Transverse colon (tissue), 4 donors: ENCODE data around the gene EIF5AL1. TPM values are rescaled to one million over a fixed set of nuclear protein-coding genes. Genes with fewer than 3 reads are reported as not detected.
A peak's percentile ranks its signal among the peaks of the same experiment; 100 is the strongest.

Experiments
- DNase-seq: peaks from one replicate; pipeline ENCODE4 v3.0.0-alpha.2; 2019
- H3K27ac ChIP-seq, 4 donors: fragments of 200-600 bp; sonication (generic); 2 replicates each; pipeline ENCODE4 v1.5.1; 2016 to 2018; ENCODE audit warnings: inconsistent platforms in 4 of 4
- H3K27me3 ChIP-seq: fragments of 200-600 bp; sonication (generic); 2 replicates; pipeline ENCODE4 v1.5.1; 2017; ENCODE audit warnings: inconsistent platforms
- H3K36me3 ChIP-seq, 4 donors: fragments of 200-600 bp; sonication (generic); 2 replicates each; pipeline ENCODE4 v1.5.1; 2017 to 2019; ENCODE audit warnings: inconsistent platforms in 4 of 4
- H3K4me1 ChIP-seq, 4 donors: fragments of 200-600 bp; sonication (generic); 2 replicates each; pipeline ENCODE4 v1.5.1; 2017 to 2020; ENCODE audit warnings: inconsistent platforms in 4 of 4
- H3K4me3 ChIP-seq, 4 donors: fragments of 200-600 bp; sonication (generic); 1 replicate in 1 of 4; 2 replicates in 3 of 4; pipeline versions ENCODE4 v1.5.1 to v1.6.1; 2017 to 2019; ENCODE audit warnings: inconsistent platforms in 4 of 4
- H3K9me3 ChIP-seq, 2 donors: fragments of 200-600 bp; sonication (generic); 2 replicates each; pipeline ENCODE4 v1.5.1; 2017 to 2019; ENCODE audit warnings: inconsistent platforms in 2 of 2
- EP300 ChIP-seq: sonication (generic); formaldehyde crosslinking; IDR thresholded peaks from one replicate; pipeline ENCODE4 v1.6.1; 2017; ENCODE audit warnings: antibody characterized with exemption, low read depth
- POLR2A ChIP-seq: fragments of 450-650 bp; IDR thresholded peaks from one replicate; pipeline ENCODE4 v1.6.1; 2016; ENCODE audit warnings: antibody characterized with exemption, mild to moderate bottlenecking, moderate library complexity
- POLR2AphosphoS5 ChIP-seq, 3 donors: sonication (generic); formaldehyde crosslinking; IDR thresholded peaks; one replicate each; pipeline ENCODE4 v1.6.1; 2016; ENCODE audit warnings: antibody characterized with exemption in 3 of 3
- WGBS, 2 donors: methylation state at CpG; one replicate each; pipeline ENCODE4 v1.1.5; 2018; ENCODE audit warnings: low coverage in 1 of 2; 5-methylcytosine and 5-hydroxymethylcytosine counted together
- in situ Hi-C, 4 donors: fragments of 200-750 bp; cut with MboI; loops; one replicate each; pipeline versions ENCODE4 v1.15.0 to v1.15.1; 2017; ENCODE audit warnings: low sequenced_read_pairs in 3 of 4, low pct_ligation_motif_present in 1 of 4, low pct_unique_long_range_greater_than_20kb in 1 of 4
- intact Hi-C: fragments of 100-400 bp; cut with DNase I; formaldehyde crosslinking; loops from one replicate; pipeline ENCODE4 v1.15.1; 2023; ENCODE audit warnings: low total_unique reads
- total RNA-seq, 4 donors: library from RNA; depleted of rRNA; stranded (reverse); fragments of >200 nt; gene quantifications; one replicate each; pipeline ENCODE4 v1.1.0, GENCODE V29; 2016
- TF ChIP-seq, protein P1 (sequence below), 5 experiments: fragments of 200-600 bp in 3 of 5; fragments of 450-650 bp in 2 of 5; sonication (generic) in 3 of 5; IDR thresholded peaks; 1 replicate in 2 of 5; 2 replicates in 3 of 5; pipeline ENCODE4 v1.5.1; 2016 to 2017; ENCODE audit warnings: antibody characterized with exemption in 5 of 5, inconsistent platforms in 3 of 5, mild to moderate bottlenecking in 2 of 5, moderate library complexity in 1 of 5

EIF5AL1 gene
- total RNA-seq, 4 donors from 2014 or later: 0.16 to 0.27 TPM; not detected in 2

DNA sequence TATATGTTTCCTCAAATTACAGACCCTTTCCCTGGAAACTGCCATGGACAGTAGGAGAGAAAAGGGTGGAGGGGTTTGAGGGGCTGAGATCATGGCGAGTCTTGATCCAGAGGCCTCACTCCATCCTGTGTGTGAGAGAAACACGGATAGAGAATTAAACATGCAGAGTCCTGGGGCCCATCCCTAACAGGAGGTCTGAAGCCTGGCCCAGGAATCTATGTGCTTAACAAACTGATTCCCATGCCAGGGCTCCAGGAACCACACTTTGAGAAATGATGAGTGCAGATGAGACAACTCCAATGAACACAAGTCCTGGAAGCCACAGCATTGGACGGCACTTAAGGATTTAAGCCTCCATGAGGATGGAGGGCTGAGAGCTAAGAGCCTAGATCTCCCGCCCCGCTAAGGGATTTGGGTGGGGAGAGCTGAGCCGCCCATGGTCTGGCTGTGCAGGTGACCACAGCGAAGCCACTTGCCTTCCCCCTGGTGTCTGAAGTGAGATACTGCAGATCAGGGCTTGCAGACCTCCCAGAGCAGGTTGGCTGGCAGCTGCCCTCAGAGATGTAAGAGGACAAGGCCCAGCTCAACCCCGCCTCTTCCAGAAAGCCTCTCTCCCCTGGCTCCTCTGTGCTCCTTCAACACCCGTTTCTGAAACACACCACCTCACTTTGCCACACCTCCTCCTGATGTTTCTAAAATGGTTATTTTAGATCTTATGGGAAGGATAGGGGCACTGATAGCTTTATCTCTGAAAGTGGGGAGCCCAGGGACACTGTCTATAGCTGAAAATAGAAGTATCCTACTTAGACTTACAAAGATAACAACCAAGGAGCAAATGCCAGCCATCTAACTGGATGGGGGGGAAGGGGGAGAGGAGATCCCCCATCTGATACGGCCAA lies 24.8 kb upstream of the EIF5AL1 start:
- intact Hi-C loops (loop anchor here (5.0 kb wide), 1 partner anchor 115 kb away; no protein-coding TSS in a partner anchor), in situ Hi-C loops (no loop called here)
- no peaks in the 10 kb centered on the region for H3K36me3 ChIP-seq
- DNase-seq: peak; percentile 54
- no peak overlapping the region for H3K4me3 ChIP-seq
- TF ChIP-seq, protein P1, sequence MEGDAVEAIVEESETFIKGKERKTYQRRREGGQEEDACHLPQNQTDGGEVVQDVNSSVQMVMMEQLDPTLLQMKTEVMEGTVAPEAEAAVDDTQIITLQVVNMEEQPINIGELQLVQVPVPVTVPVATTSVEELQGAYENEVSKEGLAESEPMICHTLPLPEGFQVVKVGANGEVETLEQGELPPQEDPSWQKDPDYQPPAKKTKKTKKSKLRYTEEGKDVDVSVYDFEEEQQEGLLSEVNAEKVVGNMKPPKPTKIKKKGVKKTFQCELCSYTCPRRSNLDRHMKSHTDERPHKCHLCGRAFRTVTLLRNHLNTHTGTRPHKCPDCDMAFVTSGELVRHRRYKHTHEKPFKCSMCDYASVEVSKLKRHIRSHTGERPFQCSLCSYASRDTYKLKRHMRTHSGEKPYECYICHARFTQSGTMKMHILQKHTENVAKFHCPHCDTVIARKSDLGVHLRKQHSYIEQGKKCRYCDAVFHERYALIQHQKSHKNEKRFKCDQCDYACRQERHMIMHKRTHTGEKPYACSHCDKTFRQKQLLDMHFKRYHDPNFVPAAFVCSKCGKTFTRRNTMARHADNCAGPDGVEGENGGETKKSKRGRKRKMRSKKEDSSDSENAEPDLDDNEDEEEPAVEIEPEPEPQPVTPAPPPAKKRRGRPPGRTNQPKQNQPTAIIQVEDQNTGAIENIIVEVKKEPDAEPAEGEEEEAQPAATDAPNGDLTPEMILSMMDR (IDR thresholded peaks at IDR 0.05): peak; percentile 59 to 73 (median 66)
- TF ChIP-seq POLR2AphosphoS5 (IDR thresholded peaks at IDR 0.05): no peak
- peak overlapping the region; percentile 58 to 65 (median 62) for H3K27ac ChIP-seq
- no peaks in the 10 kb centered on the region for H3K9me3 ChIP-seq
- H3K4me1 ChIP-seq: peaks cover 0 to 10% (median 3%) of the 10 kb centered on the region in 4 donors
- no peaks in the 10 kb centered on the region for H3K27me3 ChIP-seq
- 50% methylated on average over 10 of the region's 10 CpGs; no CpG with 5 or more reads in 1 of the 2 donors for WGBS, 2 donors

DNA sequence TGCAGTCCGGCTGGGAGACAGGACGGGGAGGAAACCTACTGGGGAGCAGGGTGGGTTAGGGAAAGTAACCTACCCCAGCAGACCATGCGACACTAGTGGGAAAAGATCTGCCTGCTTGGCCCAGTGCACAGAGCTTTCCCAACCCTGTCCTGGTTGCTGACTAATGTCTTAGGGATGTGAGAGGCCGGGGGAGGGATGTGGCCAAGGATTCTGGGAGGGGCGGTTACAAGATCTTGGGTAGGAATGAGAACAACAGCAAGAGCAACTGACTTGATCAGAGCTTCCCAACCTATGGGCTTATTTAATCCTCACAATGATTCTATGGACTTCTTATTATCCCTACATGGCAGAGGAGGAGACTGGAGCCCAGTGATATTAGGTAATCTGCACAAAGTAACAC lies 24.0 kb upstream of the EIF5AL1 start:
- peak overlapping the region; percentile 58 to 65 (median 62) for H3K27ac ChIP-seq
- DNase-seq: peak; percentile 53
- H3K36me3 ChIP-seq: no peaks in the 10 kb centered on the region
- intact Hi-C loops (loop anchor here (5.0 kb wide), 1 partner anchor 116 kb away; no protein-coding TSS in a partner anchor), in situ Hi-C loops (no loop called here)
- peaks cover 0 to 10% (median 3%) of the 10 kb centered on the region in 4 donors for H3K4me1 ChIP-seq
- H3K9me3 ChIP-seq: no peaks in the 10 kb centered on the region
- no peak overlapping the region for H3K4me3 ChIP-seq
- 59 to 77% methylated on average over 5 of the region's 5 CpGs for WGBS, 2 donors
- TF ChIP-seq, protein P1 (IDR thresholded peaks at IDR 0.05): no peak
- TF ChIP-seq POLR2A (no peak), POLR2AphosphoS5 (IDR thresholded peaks at IDR 0.05) (peak in 2 of 3 donors; percentile 24 to 41)
- H3K27me3 ChIP-seq: no peaks in the 10 kb centered on the region

DNA sequence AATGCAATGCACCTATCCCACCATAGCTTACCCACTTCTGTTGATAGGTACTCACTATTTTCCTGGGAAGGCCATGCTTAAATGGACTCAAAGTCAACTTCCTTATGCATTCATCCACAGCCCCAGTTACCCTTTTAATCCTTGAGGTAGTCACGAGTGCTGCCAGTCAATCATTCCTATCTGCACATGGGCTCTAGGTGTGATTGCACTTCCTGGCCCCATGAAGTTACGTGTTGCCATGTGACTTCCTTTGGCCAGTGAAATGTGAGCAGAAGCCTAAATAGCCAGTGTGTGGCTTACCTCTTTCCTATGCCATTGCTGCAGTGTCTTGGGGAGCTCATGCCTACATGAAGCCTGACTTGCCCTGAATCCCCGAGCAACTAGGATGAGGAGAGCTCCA lies 23.5 kb upstream of the EIF5AL1 start:
- 74% methylated on average over 3 of the region's 3 CpGs; no CpG with 5 or more reads in 1 of the 2 donors for WGBS, 2 donors
- H3K27me3 ChIP-seq: no peaks in the 10 kb centered on the region
- in situ Hi-C loops (no loop called here), intact Hi-C loops (loop anchor here (5.0 kb wide), 1 partner anchor 117 kb away; no protein-coding TSS in a partner anchor)
- H3K4me1 ChIP-seq: peaks cover 0 to 10% (median 3%) of the 10 kb centered on the region in 4 donors
- TF ChIP-seq POLR2A (no peak), POLR2AphosphoS5 (IDR thresholded peaks at IDR 0.05) (no peak), EP300 (no peak)
- TF ChIP-seq, protein P1 (IDR thresholded peaks at IDR 0.05): no peak
- no peaks in the 10 kb centered on the region for H3K9me3 ChIP-seq
- H3K4me3 ChIP-seq: no peak overlapping the region
- H3K27ac ChIP-seq: peak overlapping the region in 3 of 4 donors; percentile 56 to 64 (median 58)
- no peak for DNase-seq
- no peaks in the 10 kb centered on the region for H3K36me3 ChIP-seq

DNA sequence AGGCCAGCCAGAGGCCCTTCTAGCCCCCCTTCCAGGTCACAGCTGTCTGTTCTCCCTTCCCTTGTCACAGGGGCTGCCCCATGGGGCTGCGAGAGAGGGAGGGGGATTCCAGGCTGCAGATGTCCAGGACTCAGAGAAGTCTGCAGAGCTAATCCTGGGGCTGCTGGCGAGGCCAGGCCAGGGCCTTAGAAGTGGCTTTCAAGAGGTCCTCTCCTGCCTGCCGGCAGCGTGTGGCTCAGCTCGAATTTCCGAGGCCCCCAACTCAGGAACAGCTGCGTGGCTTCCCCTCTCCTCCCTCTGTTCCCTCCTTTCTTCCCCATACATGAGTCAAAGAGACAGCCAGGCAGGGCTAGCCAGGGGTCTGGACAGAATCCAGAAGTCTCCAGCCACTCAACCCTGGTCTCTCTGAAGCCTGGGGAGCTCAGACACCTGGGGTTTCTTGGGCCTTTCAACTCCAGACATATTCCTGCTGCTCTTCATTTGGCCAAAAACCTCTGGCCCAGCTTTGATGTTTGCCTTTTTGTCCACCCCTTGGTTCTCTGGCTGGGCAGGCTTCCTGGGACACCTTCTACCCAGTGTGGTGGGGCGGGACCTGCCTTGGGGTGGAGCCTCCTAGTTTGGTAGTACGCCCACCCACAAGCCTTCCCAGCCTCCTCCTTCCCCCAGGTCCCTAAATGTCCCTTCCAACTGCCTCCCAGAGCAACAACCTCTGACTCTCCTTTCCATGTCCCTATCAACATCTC lies 21.8 kb upstream of the EIF5AL1 start:
- 62 to 81% methylated on average over 2 to 9 of the region's 9 CpGs for WGBS, 2 donors
- in situ Hi-C loops: no loop called here

More for the DNA sequence above, 21.8 kb upstream of the EIF5AL1 start:
- no peak overlapping the region for H3K4me3 ChIP-seq
- DNase-seq: peak; percentile 27
- TF ChIP-seq, protein P1 (IDR thresholded peaks at IDR 0.05): no peak
- TF ChIP-seq EP300 (no peak), POLR2AphosphoS5 (IDR thresholded peaks at IDR 0.05) (no peak), POLR2A (no peak)
- no peaks in the 10 kb centered on the region for H3K9me3 ChIP-seq
- no peaks in the 10 kb centered on the region for H3K36me3 ChIP-seq
- no peaks in the 10 kb centered on the region for H3K27me3 ChIP-seq
- H3K4me1 ChIP-seq: peaks cover 0 to 10% (median 3%) of the 10 kb centered on the region in 4 donors
- H3K27ac ChIP-seq: peak overlapping the region; percentile 0 to 51 (median 42)
- intact Hi-C loops: no loop called here
